ENCODE data around the gene RTL1.

Gene RTL1

GRCh38 chr14:100862277-100862676, 41.2 kb downstream of the RTL1 start:
- Histone ChIP-seq H3K4me3 (ENCODE audit: low read depth, low read length) (no peak overlapping the region), H3K4me1 (no peaks in the 10 kb centered on the region), H3K36me3 (peaks cover 90% of the 10 kb centered on the region), H3K9me3 (no peaks in the 10 kb centered on the region), H3K27me3 (no peaks in the 10 kb centered on the region)
- DNase-seq: no peak
- TF ChIP-seq CTCF (IDR thresholded peaks at IDR 0.05; ENCODE audit: low read depth, low read length): no peak

GRCh38 chr14:100861937-100862247, 41.6 kb downstream of the RTL1 start:
- no peaks in the 10 kb centered on the region for H3K27me3 ChIP-seq
- peaks cover 94% of the 10 kb centered on the region for H3K36me3 ChIP-seq
- no peak for DNase-seq
- TF ChIP-seq CTCF (IDR thresholded peaks at IDR 0.05; ENCODE audit: low read depth, low read length): no peak
- no peaks in the 10 kb centered on the region for H3K4me1 ChIP-seq
- no peak overlapping the region for H3K4me3 ChIP-seq (ENCODE audit: low read depth, low read length)
- no peaks in the 10 kb centered on the region for H3K9me3 ChIP-seq

GRCh38 chr14:100861188-100861936, 42.2 kb downstream of the RTL1 start:
- Histone ChIP-seq H3K4me3 (ENCODE audit: low read depth, low read length) (no peak overlapping the region), H3K36me3 (peaks cover 96% of the 10 kb centered on the region), H3K9me3 (no peaks in the 10 kb centered on the region), H3K4me1 (no peaks in the 10 kb centered on the region), H3K27me3 (no peaks in the 10 kb centered on the region)
- no peak for TF ChIP-seq CTCF (IDR thresholded peaks at IDR 0.05; ENCODE audit: low read depth, low read length)
- DNase-seq: no peak

GRCh38 chr14:100860556-100861187, 42.9 kb downstream of the RTL1 start:
- TF ChIP-seq CTCF (IDR thresholded peaks at IDR 0.05; ENCODE audit: low read depth, low read length): no peak
- Histone ChIP-seq H3K36me3 (peaks cover 97% of the 10 kb centered on the region), H3K27me3 (no peaks in the 10 kb centered on the region), H3K4me3 (ENCODE audit: low read depth, low read length) (no peak overlapping the region), H3K4me1 (no peaks in the 10 kb centered on the region), H3K9me3 (no peaks in the 10 kb centered on the region)
- DNase-seq: no peak

- Histone ChIP-seq H3K36me3 (peaks cover 97% of the 10 kb centered on the region), H3K4me1 (no peaks in the 10 kb centered on the region), H3K9me3 (no peaks in the 10 kb centered on the region), H3K27me3 (no peaks in the 10 kb centered on the region), H3K4me3 (ENCODE audit: low read depth, low read length) (no peak overlapping the region)
- no peak for TF ChIP-seq CTCF (IDR thresholded peaks at IDR 0.05; ENCODE audit: low read depth, low read length)
- DNase-seq: no peak
Measured at GRCh38 chr14:100859781-100860180, 43.7 kb downstream of the RTL1 start.

- Histone ChIP-seq H3K36me3 (peaks cover 97% of the 10 kb centered on the region), H3K4me1 (no peaks in the 10 kb centered on the region), H3K9me3 (no peaks in the 10 kb centered on the region), H3K4me3 (ENCODE audit: low read depth, low read length) (no peak overlapping the region), H3K27me3 (no peaks in the 10 kb centered on the region)
- no peak for DNase-seq
- no peak for TF ChIP-seq CTCF (IDR thresholded peaks at IDR 0.05; ENCODE audit: low read depth, low read length)
Measured at GRCh38 chr14:100858838-100859220, 44.7 kb downstream of the RTL1 start.

Measured in BE2C (cell line).